Anterior cingulate cortex (tissue), 58 donors: ENCODE results near the gene GNB1L.

ENCODE experiments used
- DNase-seq, 58 donors: peaks; one replicate each; lab custom pipeline; 2025; lab: John Stamatoyannopoulos, UW

The GNB1L gene

DNA sequence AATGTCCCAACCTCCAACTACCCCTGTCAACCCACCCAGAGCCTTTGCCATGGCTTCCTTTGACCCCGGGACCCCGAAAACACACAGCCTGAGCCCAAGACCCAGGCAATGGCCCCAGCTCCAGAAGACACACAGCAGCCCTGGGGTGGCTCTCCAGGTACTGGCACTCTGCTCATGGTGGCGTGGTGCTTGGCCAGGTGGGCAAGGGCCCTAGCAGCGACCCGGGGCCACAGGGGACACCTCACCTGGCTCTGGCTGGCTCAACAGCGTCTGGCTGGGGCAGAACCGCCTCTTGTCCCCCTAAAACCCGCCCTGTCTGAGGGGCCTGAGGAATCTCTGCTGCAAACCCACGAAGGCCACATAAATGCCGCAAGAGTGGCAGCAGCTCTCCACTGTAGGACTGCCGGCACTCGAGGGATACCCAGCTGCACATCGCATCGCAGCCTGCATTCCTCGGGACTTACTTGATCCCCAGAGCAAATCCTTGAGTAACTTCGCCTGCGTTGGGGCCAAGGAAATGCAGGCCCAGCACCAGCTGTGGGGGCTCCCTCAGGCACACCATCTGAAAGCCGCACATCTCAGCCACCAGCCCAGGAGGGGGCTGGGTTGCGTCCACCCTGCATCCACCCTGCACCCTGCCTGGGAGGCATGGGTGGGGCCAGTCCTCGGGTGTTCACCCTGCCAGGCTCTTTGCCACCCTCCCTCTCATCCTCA is 23.1 kb upstream of the GNB1L start:
- DNase-seq, result no peak

DNA sequence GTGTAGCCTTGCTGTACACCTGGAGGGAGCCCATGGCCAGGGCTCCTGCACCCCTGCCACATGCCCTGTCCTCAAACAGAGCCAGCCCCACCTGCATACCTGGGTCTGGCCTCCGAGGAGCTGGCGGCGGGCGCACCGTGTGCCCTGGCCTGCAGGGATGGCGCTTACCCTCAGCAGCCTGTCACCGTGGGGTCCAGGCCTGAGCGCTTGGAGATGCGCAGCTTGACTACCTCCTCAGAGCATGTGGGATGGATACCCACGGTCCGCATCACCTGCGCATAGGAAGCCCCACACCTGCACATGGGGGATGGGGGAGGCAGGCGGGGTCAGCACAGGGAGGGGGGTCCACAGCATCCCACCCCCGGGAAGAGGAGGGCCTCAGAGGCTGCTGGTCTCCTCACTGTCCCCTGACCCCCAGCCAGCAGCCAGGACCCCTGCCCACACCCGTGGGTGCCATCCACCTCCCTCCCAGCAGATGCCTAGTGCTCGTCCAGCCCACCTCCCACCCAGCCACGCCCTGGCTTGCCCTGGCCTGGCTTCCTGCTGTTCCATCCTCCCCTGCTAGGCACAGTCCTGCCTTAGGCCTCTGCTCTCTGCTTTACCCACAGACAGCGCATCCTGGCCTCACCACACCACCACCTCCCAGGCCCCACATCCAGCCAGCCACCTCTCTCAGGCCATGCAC is 22.4 kb upstream of the GNB1L start:
- no peak for DNase-seq

- DNase-seq, result no peak
Measured at GRCh38 chr22:19876314-19876940, 21.8 kb upstream of the GNB1L start.

DNA sequence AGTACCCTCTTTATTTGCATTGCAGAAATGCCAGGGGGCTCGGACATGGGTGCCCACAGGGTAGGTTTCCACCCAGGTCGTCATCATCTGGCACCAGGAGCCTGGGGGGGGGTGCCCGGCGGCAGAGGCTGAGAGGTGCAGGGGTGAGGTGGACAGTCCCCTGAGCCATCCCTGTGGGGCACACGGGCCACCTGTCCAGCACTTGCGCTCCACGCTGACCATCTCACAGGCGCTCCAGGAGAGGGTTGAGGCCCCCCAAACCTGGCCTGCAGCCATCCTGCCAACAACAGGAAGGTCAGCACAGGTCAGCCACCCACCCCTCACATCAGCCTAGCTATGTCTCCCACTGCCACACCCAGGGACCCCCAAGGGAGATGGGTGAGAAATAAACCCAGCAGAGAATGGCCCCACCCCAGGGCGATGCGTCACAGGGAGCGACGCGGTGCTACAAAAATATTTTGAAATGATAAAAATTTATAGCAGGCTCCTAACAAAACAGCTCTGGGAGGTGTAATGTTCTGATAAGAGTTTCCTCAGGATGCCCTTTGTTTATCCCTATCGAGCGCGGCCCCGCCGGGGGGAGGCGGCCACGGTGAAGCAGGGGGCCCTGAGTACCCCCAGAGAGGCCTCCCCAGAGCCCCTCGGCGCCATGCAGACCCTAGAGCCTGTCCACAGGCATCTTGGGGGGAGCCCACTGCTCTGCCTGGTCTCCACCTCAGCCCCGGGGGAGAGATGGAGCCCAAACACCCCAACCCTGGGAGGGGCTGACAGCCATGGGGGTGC is 21.0 kb upstream of the GNB1L start:
- no peak for DNase-seq

GRCh38 chr22:19875061-19875530 is 20.4 kb upstream of the GNB1L start:
- DNase-seq, result no peak

- DNase-seq, result peak in 1 of 58 donors; percentile 58
Measured at GRCh38 chr22:19874307-19875060, 19.8 kb upstream of the GNB1L start.

GRCh38 chr22:19873960-19874306 is 19.3 kb upstream of the GNB1L start:
- no peak for DNase-seq

GRCh38 chr22:19873138-19873959 is 18.7 kb upstream of the GNB1L start:
- no peak for DNase-seq

DNA sequence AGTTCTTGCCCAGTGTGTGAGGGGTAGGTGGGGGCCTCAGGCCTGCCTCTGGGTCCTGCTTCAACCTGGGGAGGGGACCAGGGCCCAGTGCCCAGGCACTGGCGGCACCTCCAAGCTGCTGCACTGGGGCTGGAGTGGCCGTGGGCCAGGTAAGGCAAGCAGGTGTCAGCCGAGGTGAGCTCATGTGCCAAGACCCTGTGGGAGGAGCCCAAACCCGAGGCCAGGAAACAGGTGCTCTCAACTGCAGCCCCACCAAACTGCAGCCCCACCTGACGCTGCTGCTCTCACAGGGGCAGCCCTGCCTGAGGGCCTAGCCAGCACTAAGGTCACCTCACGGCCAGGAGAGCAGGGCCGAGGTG is 18.1 kb upstream of the GNB1L start:
- no peak for DNase-seq

GRCh38 chr22:19871845-19872778 is 17.4 kb upstream of the GNB1L start:
- no peak for DNase-seq

- DNase-seq, result no peak
Measured at GRCh38 chr22:19871023-19871844, 16.6 kb upstream of the GNB1L start.

GRCh38 chr22:19870153-19871022 is 15.7 kb upstream of the GNB1L start:
- no peak for DNase-seq

- no peak for DNase-seq
Measured at GRCh38 chr22:19869497-19870152, 15.0 kb upstream of the GNB1L start.

GRCh38 chr22:19868773-19869471 is 14.2 kb upstream of the GNB1L start:
- DNase-seq, result peak in 23 of 58 donors; percentile 16 to 65 (median 39)

- DNase-seq, result no peak
Measured at GRCh38 chr22:19868333-19868732, 13.7 kb upstream of the GNB1L start.
